K562 (cell line): ENCODE results near the gene CNTD1. TPM values are rescaled to one million over a fixed set of nuclear protein-coding genes. Genes with fewer than 3 reads are reported as not detected.

Experiments used
- ATAC-seq: fragments of 200-7000 bp; cut with Tn5 transposase; 3 replicates; pipeline ENCODE4 v1.9.1; 2020; ENCODE audit warnings: moderate library complexity
- BruUV-seq: library from RNA; stranded (reverse); fragments of 400-500 nt; replicated peaks from 2 replicates; lab custom pipeline; 2021; lab: Mats Ljungman, UMichigan
- CTCF ChIA-PET: fragments of 300-600 bp; formaldehyde crosslinking; extraction: SDS; loops from one replicate; lab custom pipeline; 2021; ENCODE audit warnings: low intra/inter-chr PET ratio; lab: Yijun Ruan, JAX
- POLR2A ChIA-PET: fragments of 300-600, 350-650 bp; sonication (Branson Sonifier 250); formaldehyde crosslinking; extraction: SDS; loops from one replicate; lab custom pipeline; 2021; ENCODE audit warnings: antibody characterized with exemption, inconsistent platforms; lab: Yijun Ruan, JAX
- DNase-seq, 4 experiments: peaks; one replicate each; pipeline versions ENCODE4 v3.0.0 to v3.0.0-alpha.2; 2011 to 2018; ENCODE audit warnings: low spot score in 3 of 4, mixed read lengths in 3 of 4; ENCODE audit errors: extremely low read depth in 1 of 4
- FAIRE-seq: peaks from 2 replicates; lab custom pipeline; 2011; peaks lifted over from hg19 to GRCh38; lab: Jason Lieb, UNC
- H2AFZ ChIP-seq: 2 replicates; pipeline ENCODE4 v1.6.0; 2011; ENCODE audit warnings: low read depth, low read length, control low read depth, inconsistent platforms
- H3K27ac ChIP-seq: fragments of 200-600 bp; 3 replicates; pipeline ENCODE4 v1.8.0; 2011; ENCODE audit warnings: low read depth, mild to moderate bottlenecking, control low read depth, inconsistent platforms, low read length, moderate library complexity, mixed read lengths; ENCODE audit errors: extremely low read depth
- H3K27me3 ChIP-seq, 2 experiments: fragments of 300-600 bp in 1 of 2; 2 replicates in 1 of 2; 3 replicates in 1 of 2; pipeline versions ENCODE4 v1.6.0 to v1.8.0; 2011; ENCODE audit warnings: inconsistent platforms in 2 of 2, low read length in 2 of 2, mild to moderate bottlenecking in 1 of 2, mixed read lengths in 1 of 2, moderate library complexity in 1 of 2; ENCODE audit not compliant: control insufficient read depth in 2 of 2, insufficient read depth in 2 of 2
- H3K36me3 ChIP-seq: fragments of 300-600 bp; 3 replicates; pipeline ENCODE4 v1.8.0; 2011; ENCODE audit warnings: mild to moderate bottlenecking, low read length, inconsistent platforms; ENCODE audit not compliant: control insufficient read depth, insufficient read depth
- H3K4me1 ChIP-seq, 2 experiments: fragments of 200-600 bp in 1 of 2; replicated peaks in 1 of 2; 2 replicates in 1 of 2; 3 replicates in 1 of 2; pipeline versions ENCODE4 v1.5.1 to v1.8.0; 2011; ENCODE audit warnings: inconsistent platforms in 2 of 2, low read length in 2 of 2, mild to moderate bottlenecking in 1 of 2, mixed read lengths in 1 of 2, moderate library complexity in 1 of 2; ENCODE audit not compliant: control insufficient read depth in 2 of 2, insufficient read depth in 2 of 2
- H3K4me2 ChIP-seq: 2 replicates; pipeline ENCODE4 v1.6.1; 2011; ENCODE audit warnings: low read length, control low read depth, inconsistent platforms, mixed read lengths; ENCODE audit not compliant: insufficient read depth
- H3K4me3 ChIP-seq: fragments of 200-600 bp; sonication (generic), shearing (Covaris generic); 2 replicates; pipeline ENCODE4 v1.5.1; 2016; ENCODE audit warnings: control low read depth, inconsistent platforms
- H3K79me2 ChIP-seq: fragments of 200-600 bp; 3 replicates; pipeline ENCODE4 v1.8.0; 2011; ENCODE audit warnings: low read length, inconsistent platforms; ENCODE audit not compliant: control insufficient read depth, insufficient read depth
- H3K9ac ChIP-seq, 2 experiments: 2 replicates each; pipeline versions ENCODE4 v1.6.0 to v1.6.1; 2011; ENCODE audit warnings: low read depth in 2 of 2, low read length in 2 of 2, control low read depth in 1 of 2, inconsistent platforms in 1 of 2, mild to moderate bottlenecking in 1 of 2, mixed read lengths in 1 of 2; ENCODE audit not compliant: insufficient read depth in 1 of 2
- H3K9me1 ChIP-seq: one replicate; pipeline ENCODE4 v1.6.0; 2011; ENCODE audit warnings: inconsistent platforms, mild to moderate bottlenecking, low read length, moderate library complexity; ENCODE audit not compliant: control insufficient read depth, insufficient read depth
- H3K9me3 ChIP-seq: replicated peaks from 2 replicates; pipeline ENCODE4 v1.5.1; 2011; ENCODE audit warnings: low read depth, low read length, inconsistent platforms; ENCODE audit not compliant: control insufficient read depth, insufficient read depth
- H4K20me1 ChIP-seq: replicated peaks from 2 replicates; pipeline ENCODE4 v1.6.1; 2011; ENCODE audit warnings: low read length, inconsistent platforms, mixed read lengths; ENCODE audit not compliant: control insufficient read depth, insufficient read depth
- FOXP4 ChIP-seq: sonication (generic); formaldehyde crosslinking; IDR thresholded peaks from 2 replicates; pipeline ENCODE4 v1.8.0; 2022; ENCODE audit warnings: mild to moderate bottlenecking, missing genetic modification reagents, borderline replicate concordance
- HDAC8 ChIP-seq: fragments of 450-650 bp; IDR thresholded peaks from 2 replicates; pipeline ENCODE4 v1.6.1; 2016; ENCODE audit warnings: mild to moderate bottlenecking, missing genetic modification characterization, moderate library complexity, missing compliant biosample characterization
- ZNF740 ChIP-seq, 3 experiments: fragments of 200-800 bp in 1 of 3; sonication (Bioruptor generic) in 1 of 3; sonication (generic) in 1 of 3; formaldehyde crosslinking in 1 of 3; IDR thresholded peaks; 2 replicates each; pipeline versions ENCODE4 v1.6.1 to v1.8.0; 2016 to 2022; ENCODE audit warnings: mild to moderate bottlenecking in 2 of 3, missing compliant biosample characterization in 2 of 3, missing genetic modification characterization in 2 of 3, missing genetic modification reagents in 1 of 3
- WGBS: fragments of 100-300 bp; shearing (Covaris generic); methylation state at CpG from one replicate; pipeline ENCODE4 v1.1.6; 2016; ENCODE audit warnings: low coverage, mixed read lengths; ENCODE audit not compliant: insufficient coverage; ENCODE audit errors: missing lambda C conversion rate; 5-methylcytosine and 5-hydroxymethylcytosine counted together
- in situ Hi-C: fragments of 300-500 bp; cut with MboI; formaldehyde crosslinking; loops from 4 replicates; pipeline ENCODE4 v1.15.0; 2018; ENCODE audit warnings: inconsistent platforms, mixed read lengths
- intact Hi-C: fragments of 100-400 bp; cut with micrococcal nuclease; formaldehyde crosslinking; loops from 2 replicates; pipeline ENCODE4 v1.14.2; 2022
- polyA plus RNA-seq, 8 experiments: library from polyadenylated mRNA; depleted of rRNA in 4 of 8; stranded (reverse) in 5 of 8; unstranded in 3 of 8; fragments of >200 nt; fragmentation: Nextera tagmentation in 2 of 8; fragmentation: Illumina TruSeq in 1 of 8; extraction: Ambion mirVana in 2 of 8; extraction: Trizol in 1 of 8; gene quantifications; 2 replicates each; pipeline versions ENCODE4 v1.2.1 to v1.2.3, GENCODE V29; 2011 to 2014; ENCODE audit warnings: inconsistent platforms in 1 of 8, missing spikeins in 1 of 8
- total RNA-seq, 7 experiments: library from RNA; depleted of rRNA in 6 of 7; stranded (reverse); fragments of >200 nt in 6 of 7; fragmentation: Illumina TruSeq in 2 of 7; extraction: Trizol in 2 of 7; gene quantifications; 2 replicates each; pipeline versions ENCODE4 v1.2.1 to v1.2.3, GENCODE V29; 2011 to 2021; ENCODE audit warnings: low replicate concordance in 1 of 7

CNTD1 gene
- total and polyA plus RNA-seq, 9 of the 15 experiments (the other 6 are each of a cell fraction or from before 2014, with no cell fraction given): 0.12 to 0.86 (median 0.41) TPM; not detected in 1

GRCh38 chr17:42806249-42806648 is 7.6 kb downstream of the CNTD1 start (continued):
- TF ChIP-seq HDAC8: no peak

GRCh38 chr17:42809250-42809649 is 10.6 kb downstream of the CNTD1 start:
- in situ Hi-C loops (no loop called here), intact Hi-C loops (no loop called here)
- FAIRE-seq (no peak), ATAC-seq (no peak), DNase-seq (no peak)
- BruUV-seq: no TSS peak
- H3K79me2 ChIP-seq: no peaks in the 10 kb centered on the region
- no peaks in the 10 kb centered on the region for H4K20me1 ChIP-seq
- no peak overlapping the region for H2AFZ ChIP-seq
- no peaks in the 10 kb centered on the region for H3K9me3 ChIP-seq
- H3K36me3 ChIP-seq: peaks cover 37% of the 10 kb centered on the region
- 71% methylated on average over 3 of the region's 3 CpGs for WGBS
- POLR2A ChIA-PET: interaction anchor here (0.9 kb wide), 1 partner anchor 136 kb away, joined by 3 read pairs; no protein-coding TSS in a partner anchor
- H3K9ac ChIP-seq: no peak overlapping the region
- no peaks in the 10 kb centered on the region for H3K4me1 ChIP-seq
- H3K27ac ChIP-seq: no peak overlapping the region
- TF ChIP-seq FOXP4 (CRISPR knock-in tag): no peak
- TF ChIP-seq ZNF740 (CRISPR knock-in tag; IDR thresholded peaks at IDR 0.05): no peak
- TF ChIP-seq ZNF740 (tag; IDR thresholded peaks at IDR 0.05): no peak
- H3K9me1 ChIP-seq: no peaks in the 10 kb centered on the region
- H3K27me3 ChIP-seq: no peaks in the 10 kb centered on the region
- no peak overlapping the region for H3K4me3 ChIP-seq
- H3K4me2 ChIP-seq: no peak overlapping the region
- CTCF ChIA-PET: interaction anchor here (0.6 kb wide), 1 partner anchor 496 kb away, joined by 3 read pairs; no protein-coding TSS in a partner anchor
